Measurements from ENCODE around the gene PKHD1.

PKHD1 gene

GRCh38 chr6:51936531-51937290 lies 150.7 kb downstream of the PKHD1 start:
- no peak for DNase-seq (ENCODE audit: low spot score)
- no peak overlapping the region for H3K27ac ChIP-seq
- H3K4me3 ChIP-seq, result no peak overlapping the region
- TF ChIP-seq CTCF (IDR thresholded peaks at IDR 0.05), result no peak

GRCh38 chr6:51934098-51934497 lies 153.3 kb downstream of the PKHD1 start:
- TF ChIP-seq CTCF (IDR thresholded peaks at IDR 0.05), result no peak
- no peak overlapping the region for H3K4me3 ChIP-seq
- no peak overlapping the region for H3K27ac ChIP-seq
- DNase-seq (ENCODE audit: low spot score), result no peak

GRCh38 chr6:51932956-51933355 lies 154.5 kb downstream of the PKHD1 start:
- Histone ChIP-seq H3K4me3 (no peak overlapping the region), H3K27ac (no peak overlapping the region)
- TF ChIP-seq CTCF (IDR thresholded peaks at IDR 0.05), result no peak
- no peak for DNase-seq (ENCODE audit: low spot score)

GRCh38 chr6:51930602-51931001 lies 156.8 kb downstream of the PKHD1 start:
- DNase-seq (ENCODE audit: low spot score), result no peak
- no peak overlapping the region for H3K4me3 ChIP-seq
- TF ChIP-seq CTCF (IDR thresholded peaks at IDR 0.05), result no peak
- no peak overlapping the region for H3K27ac ChIP-seq

GRCh38 chr6:51929934-51930574 lies 157.4 kb downstream of the PKHD1 start:
- TF ChIP-seq CTCF (IDR thresholded peaks at IDR 0.05), result no peak
- Histone ChIP-seq H3K4me3 (no peak overlapping the region), H3K27ac (no peak overlapping the region)
- DNase-seq (ENCODE audit: low spot score), result no peak

GRCh38 chr6:51928320-51928719 lies 159.1 kb downstream of the PKHD1 start:
- no peak overlapping the region for H3K4me3 ChIP-seq

More at GRCh38 chr6:51928320-51928719, 159.1 kb downstream of the PKHD1 start:
- TF ChIP-seq CTCF (IDR thresholded peaks at IDR 0.05), result no peak
- H3K27ac ChIP-seq, result no peak overlapping the region
- DNase-seq (ENCODE audit: low spot score), result no peak
